Fibroblast of lung (primary cell): ENCODE measurements around the gene ITPR2. TPM values are rescaled to one million over a fixed set of nuclear protein-coding genes. Genes with fewer than 3 reads are reported as not detected.
"Not testable (repeated sequence)": the region's sequence is repeated elsewhere in the genome, so short reads cannot be mapped to it uniquely, and the experiment has no call there.

Experiments
- DNase-seq, 2 donors: peaks; one replicate each; pipeline versions ENCODE4 v3.0.0 to v3.0.0-alpha.2; 2010; ENCODE audit warnings: low read depth in 2 of 2
- H2AFZ ChIP-seq: 2 replicates; pipeline ENCODE4 v1.5.1; 2012; ENCODE audit warnings: low read length, control low read depth, inconsistent platforms
- H3K27ac ChIP-seq: 2 replicates; pipeline ENCODE4 v1.5.1; 2011; ENCODE audit warnings: low read length, control low read depth; ENCODE audit not compliant: insufficient read depth
- H3K27me3 ChIP-seq: 2 replicates; pipeline ENCODE4 v1.5.1; 2011; ENCODE audit warnings: mild to moderate bottlenecking, low read length; ENCODE audit not compliant: control insufficient read depth, insufficient read depth
- H3K36me3 ChIP-seq: 2 replicates; pipeline ENCODE4 v1.5.1; 2011; ENCODE audit warnings: low read length; ENCODE audit not compliant: control insufficient read depth, insufficient read depth
- H3K4me1 ChIP-seq: 2 replicates; pipeline ENCODE4 v1.5.1; 2011; ENCODE audit warnings: low read length; ENCODE audit not compliant: control insufficient read depth, insufficient read depth; ENCODE audit errors: extremely low read depth
- H3K4me2 ChIP-seq: 2 replicates; pipeline ENCODE4 v1.5.1; 2011; ENCODE audit warnings: low read length, control low read depth; ENCODE audit not compliant: insufficient read depth; ENCODE audit errors: extremely low read depth
- H3K4me3 ChIP-seq, 4 experiments: fragments of 200-600 bp in 1 of 4; sonication (generic) in 1 of 4; replicated peaks in 1 of 4; 2 replicates each; pipeline ENCODE4 v1.5.1; 2011 to 2016; ENCODE audit warnings: low read length in 4 of 4, low read depth in 3 of 4, mild to moderate bottlenecking in 3 of 4, control low read depth in 2 of 4, inconsistent platforms in 1 of 4, mixed read lengths in 1 of 4; ENCODE audit not compliant: insufficient read depth in 1 of 4; ENCODE audit errors: control extremely low read depth in 1 of 4
- H3K79me2 ChIP-seq: 2 replicates; pipeline ENCODE4 v1.5.1; 2012; ENCODE audit warnings: mild to moderate bottlenecking, low read length, inconsistent platforms; ENCODE audit not compliant: control insufficient read depth, insufficient read depth
- H3K9ac ChIP-seq: 2 replicates; pipeline ENCODE4 v1.5.1; 2011; ENCODE audit warnings: mild to moderate bottlenecking, low read length, control low read depth; ENCODE audit not compliant: insufficient read depth
- H3K9me3 ChIP-seq: 2 replicates; pipeline ENCODE4 v1.5.1; 2012; ENCODE audit warnings: low read depth, low read length; ENCODE audit not compliant: control insufficient read depth, insufficient read depth
- H4K20me1 ChIP-seq: 2 replicates; pipeline ENCODE4 v1.5.1; 2011; ENCODE audit warnings: low read length; ENCODE audit not compliant: control insufficient read depth, insufficient read depth; ENCODE audit errors: extremely low read depth
- EZH2 ChIP-seq: IDR thresholded peaks from 2 replicates; pipeline ENCODE4 v1.5.1; 2012; ENCODE audit warnings: low read length, control low read depth, mild to moderate bottlenecking; ENCODE audit errors: missing control alignments
- polyA plus RNA-seq, 2 donors: library from polyadenylated mRNA; depleted of rRNA in 1 of 2; stranded (reverse) in 1 of 2; unstranded in 1 of 2; fragments of >200 nt; gene quantifications; 2 replicates each; pipeline ENCODE4 v1.2.1, GENCODE V29; 2011 to 2012; ENCODE audit warnings: missing spikeins in 1 of 2
- total RNA-seq: library from RNA; depleted of rRNA; stranded (reverse); fragments of >200 nt; gene quantifications from 2 replicates; pipeline ENCODE4 v1.2.1, GENCODE V29; 2014
- TF ChIP-seq, protein P1 (sequence below), 2 donors: IDR thresholded peaks in 1 of 2; conservative IDR thresholded peaks in 1 of 2; 1 replicate in 1 of 2; 2 replicates in 1 of 2; pipeline ENCODE4 v1.5.1; 2011 to 2012; ENCODE audit warnings: low read length in 2 of 2, control low read depth in 1 of 2, inconsistent platforms in 1 of 2, low read depth in 1 of 2, mild to moderate bottlenecking in 1 of 2

ITPR2 gene
- total and polyA plus RNA-seq, 2 donors (not counting 1 experiment from before 2014, with no cell fraction given), result 5.1 to 24.6 TPM

DNA sequence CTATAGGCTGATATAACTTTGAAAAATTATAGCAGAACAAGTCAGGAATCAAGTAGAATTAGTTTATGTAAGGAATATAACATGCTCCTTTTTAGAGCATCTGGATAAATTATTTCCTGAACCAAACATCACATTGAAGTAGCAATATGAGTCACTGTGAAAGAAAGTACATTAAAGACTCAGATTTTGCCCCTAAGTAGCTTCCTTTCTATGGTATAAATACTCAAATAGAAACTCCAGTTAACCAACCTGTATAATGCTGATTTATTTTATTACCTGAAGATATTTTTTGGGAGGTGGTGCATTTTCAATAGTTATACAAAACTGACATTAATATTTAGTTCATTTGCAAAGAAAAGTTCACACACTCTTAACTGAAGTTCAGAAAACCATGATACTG, 312.1 kb downstream of the ITPR2 start:
- no peaks in the 10 kb centered on the region for H3K9me3 ChIP-seq
- H3K27me3 ChIP-seq, result no peaks in the 10 kb centered on the region
- no peak overlapping the region for H3K4me3 ChIP-seq
- no peak overlapping the region for H3K27ac ChIP-seq
- TF ChIP-seq EZH2, result no peak
- TF ChIP-seq, protein P1, sequence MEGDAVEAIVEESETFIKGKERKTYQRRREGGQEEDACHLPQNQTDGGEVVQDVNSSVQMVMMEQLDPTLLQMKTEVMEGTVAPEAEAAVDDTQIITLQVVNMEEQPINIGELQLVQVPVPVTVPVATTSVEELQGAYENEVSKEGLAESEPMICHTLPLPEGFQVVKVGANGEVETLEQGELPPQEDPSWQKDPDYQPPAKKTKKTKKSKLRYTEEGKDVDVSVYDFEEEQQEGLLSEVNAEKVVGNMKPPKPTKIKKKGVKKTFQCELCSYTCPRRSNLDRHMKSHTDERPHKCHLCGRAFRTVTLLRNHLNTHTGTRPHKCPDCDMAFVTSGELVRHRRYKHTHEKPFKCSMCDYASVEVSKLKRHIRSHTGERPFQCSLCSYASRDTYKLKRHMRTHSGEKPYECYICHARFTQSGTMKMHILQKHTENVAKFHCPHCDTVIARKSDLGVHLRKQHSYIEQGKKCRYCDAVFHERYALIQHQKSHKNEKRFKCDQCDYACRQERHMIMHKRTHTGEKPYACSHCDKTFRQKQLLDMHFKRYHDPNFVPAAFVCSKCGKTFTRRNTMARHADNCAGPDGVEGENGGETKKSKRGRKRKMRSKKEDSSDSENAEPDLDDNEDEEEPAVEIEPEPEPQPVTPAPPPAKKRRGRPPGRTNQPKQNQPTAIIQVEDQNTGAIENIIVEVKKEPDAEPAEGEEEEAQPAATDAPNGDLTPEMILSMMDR (conservative IDR thresholded peaks at IDR 0.05 in 1 of 2, IDR thresholded peaks at IDR 0.05 in 1 of 2; ENCODE audit: low read depth in 1 of 2, low read length in 2 of 2), result no peak
- H4K20me1 ChIP-seq, result no peaks in the 10 kb centered on the region
- H2AFZ ChIP-seq, result no peak overlapping the region
- no peak for DNase-seq
- no peaks in the 10 kb centered on the region for H3K4me1 ChIP-seq
- no peak overlapping the region for H3K9ac ChIP-seq
- H3K4me2 ChIP-seq, result no peak overlapping the region
- H3K36me3 ChIP-seq, result no peaks in the 10 kb centered on the region
- no peaks in the 10 kb centered on the region for H3K79me2 ChIP-seq

DNA sequence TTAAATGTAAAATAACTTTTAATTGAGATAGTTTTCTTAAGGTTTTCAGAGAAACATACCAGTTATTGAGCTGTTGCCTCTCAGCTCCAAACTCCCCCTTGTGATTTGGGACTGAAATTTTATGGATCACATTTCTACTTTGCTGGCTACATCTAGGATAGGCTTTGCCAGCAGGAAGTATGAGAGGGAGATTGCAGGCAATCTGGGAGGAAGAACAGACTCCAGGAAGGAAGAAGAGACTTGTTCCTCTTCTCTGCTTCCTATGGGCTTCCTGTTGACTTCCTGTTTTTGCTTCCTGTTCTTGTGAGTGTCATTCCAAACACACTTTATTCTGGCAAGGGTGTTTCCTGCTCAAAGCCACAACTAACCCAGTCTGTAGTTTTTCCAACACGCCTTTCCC, 312.9 kb downstream of the ITPR2 start:
- no peaks in the 10 kb centered on the region for H4K20me1 ChIP-seq
- H3K27ac ChIP-seq, result no peak overlapping the region
- H3K4me1 ChIP-seq, result no peaks in the 10 kb centered on the region
- no peaks in the 10 kb centered on the region for H3K9me3 ChIP-seq
- no peak overlapping the region for H3K4me2 ChIP-seq
- H3K36me3 ChIP-seq, result no peaks in the 10 kb centered on the region
- no peak overlapping the region for H2AFZ ChIP-seq
- DNase-seq, result no peak
- no peaks in the 10 kb centered on the region for H3K27me3 ChIP-seq
- H3K4me3 ChIP-seq, result no peak overlapping the region
- TF ChIP-seq EZH2, result no peak
- no peak overlapping the region for H3K9ac ChIP-seq
- no peaks in the 10 kb centered on the region for H3K79me2 ChIP-seq

DNA sequence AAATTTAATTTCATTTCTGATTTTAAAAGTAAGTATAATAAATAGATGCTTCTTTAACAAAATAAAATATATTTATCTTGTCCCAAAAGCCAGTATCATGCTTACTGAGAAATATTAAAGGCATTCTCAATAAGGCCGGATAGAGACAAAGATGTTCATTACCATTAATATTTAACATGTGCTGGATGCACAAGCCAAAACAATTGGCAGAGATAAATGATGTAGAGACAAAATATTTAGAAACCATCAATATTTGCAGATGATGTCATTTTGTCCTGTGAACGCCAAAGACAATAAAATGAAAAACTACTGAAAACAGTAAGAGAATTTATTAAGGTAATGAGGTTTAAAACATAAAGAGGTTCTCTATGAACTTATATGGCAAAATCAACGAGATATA, 313.5 kb downstream of the ITPR2 start:
- no peak for DNase-seq
- H3K9ac ChIP-seq, result no peak overlapping the region
- no peaks in the 10 kb centered on the region for H3K27me3 ChIP-seq
- TF ChIP-seq EZH2, result no peak
- TF ChIP-seq, protein P1 (conservative IDR thresholded peaks at IDR 0.05 in 1 of 2, IDR thresholded peaks at IDR 0.05 in 1 of 2; ENCODE audit: low read depth in 1 of 2, low read length in 2 of 2), result no peak
- H4K20me1 ChIP-seq, result no peaks in the 10 kb centered on the region
- no peaks in the 10 kb centered on the region for H3K4me1 ChIP-seq
- no peaks in the 10 kb centered on the region for H3K36me3 ChIP-seq
- H3K4me2 ChIP-seq, result no peak overlapping the region
- no peaks in the 10 kb centered on the region for H3K79me2 ChIP-seq
- H3K9me3 ChIP-seq, result no peaks in the 10 kb centered on the region
- H3K27ac ChIP-seq, result no peak overlapping the region
- H2AFZ ChIP-seq, result no peak overlapping the region
- no peak overlapping the region for H3K4me3 ChIP-seq

DNA sequence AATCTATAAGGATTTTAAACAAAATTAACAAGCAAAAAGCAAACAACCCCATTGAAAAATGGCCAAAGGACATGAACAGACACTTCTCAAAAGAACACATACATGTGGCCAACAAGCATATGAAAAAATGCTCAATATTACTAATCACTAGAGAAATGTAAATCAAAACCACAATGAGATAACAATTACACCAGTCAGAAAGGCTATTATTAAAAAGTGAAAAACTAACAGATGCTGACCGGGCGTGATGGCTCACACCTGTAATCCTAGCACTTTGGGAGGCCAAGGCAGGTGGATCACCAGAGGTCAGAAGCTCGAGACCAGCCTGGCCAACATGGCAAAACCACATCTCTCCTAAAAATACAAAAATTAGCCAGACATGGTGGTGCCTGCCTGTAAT, 315.7 kb downstream of the ITPR2 start:
- H3K27ac ChIP-seq, H4K20me1 ChIP-seq, H3K9me3 ChIP-seq, H3K79me2 ChIP-seq, H3K9ac ChIP-seq, H3K27me3 ChIP-seq, H3K4me1 ChIP-seq, H3K36me3 ChIP-seq, H2AFZ ChIP-seq, H3K4me2 ChIP-seq, H3K4me3 ChIP-seq: not testable (repeated sequence)
- DNase-seq, result peak in 1 of 2 donors; percentile 10
